GM19468 (cell line): ENCODE data around the gene TMEM269.

ENCODE experiments used
- ATAC-seq: cut with Tn5 transposase; IDR thresholded peaks from one replicate; pipeline ENCODE4 v1.9.1; 2021; ENCODE audit warnings: mild to moderate bottlenecking, moderate library complexity, moderate number of reproducible peaks; ENCODE audit not compliant: unreplicated experiment; ENCODE audit errors: extremely low read depth

Gene TMEM269

DNA sequence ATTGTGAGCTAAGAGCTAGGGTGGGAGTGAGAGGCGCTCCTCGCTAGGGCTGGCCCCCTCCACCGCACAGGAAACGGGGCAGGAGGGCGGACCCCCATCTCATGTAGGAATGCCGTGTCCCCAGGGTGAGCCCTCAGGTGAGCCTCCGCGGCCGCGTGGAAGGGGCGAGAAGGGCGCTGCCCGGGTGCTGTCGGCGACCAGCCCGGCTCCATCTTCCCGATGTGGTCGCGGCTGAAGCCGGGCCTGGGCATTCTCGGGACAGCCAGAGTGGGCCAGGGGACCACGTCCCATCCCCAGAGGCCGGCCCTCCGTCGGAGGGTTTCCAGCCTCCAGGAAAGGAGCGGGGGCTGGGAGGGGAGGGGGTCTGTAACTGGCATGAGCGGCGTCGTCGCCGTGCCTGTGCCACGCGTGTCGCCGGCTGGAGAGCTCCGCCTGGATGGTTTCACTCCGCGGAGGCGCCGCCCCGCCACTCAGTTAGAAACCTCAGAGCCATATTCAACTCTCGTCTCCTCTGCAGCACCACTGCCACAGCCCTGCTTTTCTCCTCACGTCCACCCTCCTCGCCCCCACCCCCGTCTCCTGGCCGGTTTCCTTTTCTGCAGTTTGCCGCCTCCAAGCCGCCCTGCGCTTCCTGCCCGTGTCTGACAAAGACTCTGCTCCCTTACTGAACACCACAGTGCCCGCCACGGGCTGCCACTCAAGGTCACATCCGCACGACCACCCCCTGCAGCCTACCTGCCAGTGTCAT, at the start of gene TMEM269:
TSS of gene TMEM269 (plus strand) at position 46 of the 748 bp plus-strand sequence. CDS start 4,903 bp downstream, outside the sequence.
- ATAC-seq: no peak

DNA sequence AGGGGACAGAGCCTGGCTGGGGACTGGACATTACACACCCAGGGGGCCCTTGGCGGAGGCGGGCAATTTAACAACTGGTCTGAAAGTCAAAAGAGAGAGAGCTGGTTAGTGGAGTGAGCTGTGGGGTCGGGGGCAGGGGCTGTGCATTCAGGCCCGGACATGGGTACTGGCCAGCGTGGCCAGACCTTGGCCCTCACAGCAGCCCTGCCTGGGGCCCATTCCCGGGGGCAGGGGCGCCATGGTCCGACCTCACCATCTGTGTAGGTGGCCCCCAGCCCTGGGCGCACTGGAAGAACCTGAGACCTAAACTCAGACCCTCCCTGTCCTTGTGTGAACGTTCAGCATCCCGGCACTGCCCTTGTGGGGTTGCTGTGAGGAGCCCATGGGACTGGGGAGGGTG, 49.7 kb upstream of the TMEM269 start:
- no peak for ATAC-seq

DNA sequence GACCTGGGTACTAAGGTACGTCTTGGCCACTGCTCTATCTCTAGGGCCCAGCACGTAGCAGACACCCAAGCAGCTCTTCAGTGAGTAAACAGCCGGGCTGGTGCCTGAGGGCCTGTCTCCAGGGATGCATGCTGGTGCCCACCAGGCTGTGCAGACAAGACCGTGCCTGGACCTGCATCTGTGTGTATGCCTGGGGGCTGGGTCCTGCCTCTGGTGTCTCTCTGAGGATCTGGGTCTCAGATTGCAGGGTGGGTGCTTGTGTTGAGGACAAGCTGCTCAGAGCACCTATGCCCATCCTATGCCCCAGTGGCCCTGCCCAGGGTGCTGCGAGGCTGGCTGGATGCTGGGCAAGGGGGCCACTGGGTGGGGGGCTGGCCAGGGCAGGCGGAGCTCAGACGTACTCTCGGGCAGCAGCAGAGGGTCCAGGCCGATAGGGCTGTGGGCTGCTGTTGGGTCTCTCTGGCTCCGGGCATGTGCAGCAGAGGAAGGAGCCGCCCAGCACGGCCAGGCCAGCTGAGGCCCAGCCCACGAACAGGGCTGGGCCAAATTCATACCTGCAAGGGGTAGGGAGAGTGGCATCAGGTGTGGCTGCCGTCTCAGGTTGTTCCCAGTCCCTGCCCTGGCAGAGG, 49.2 kb upstream of the TMEM269 start:
- ATAC-seq: no peak

DNA sequence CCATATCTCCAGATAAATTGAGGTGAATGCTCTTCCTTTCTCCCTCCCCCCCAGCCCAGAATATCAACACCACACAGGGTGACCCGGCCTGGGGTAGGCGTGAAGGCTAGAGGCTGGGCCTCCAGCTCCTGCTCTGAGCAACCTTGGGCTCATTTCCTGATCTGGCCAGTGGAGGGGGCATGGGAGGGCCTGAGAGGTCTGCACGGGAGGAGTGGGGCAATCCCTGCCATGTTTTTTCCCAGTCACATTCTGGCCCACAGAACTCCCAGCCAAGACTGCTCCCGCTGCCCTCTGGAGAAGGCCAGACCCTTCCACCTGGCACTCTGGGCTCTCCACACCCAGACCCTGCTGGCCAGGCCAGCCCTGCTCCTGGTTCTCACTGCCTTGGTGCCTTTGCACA, 48.6 kb upstream of the TMEM269 start:
- ATAC-seq: no peak

- no peak for ATAC-seq
These were observed 48.1 kb upstream of the TMEM269 start for GRCh38 chr1:42736571-42737200.

GRCh38 chr1:42737257-42737656, 47.5 kb upstream of the TMEM269 start:
- ATAC-seq: no peak

DNA sequence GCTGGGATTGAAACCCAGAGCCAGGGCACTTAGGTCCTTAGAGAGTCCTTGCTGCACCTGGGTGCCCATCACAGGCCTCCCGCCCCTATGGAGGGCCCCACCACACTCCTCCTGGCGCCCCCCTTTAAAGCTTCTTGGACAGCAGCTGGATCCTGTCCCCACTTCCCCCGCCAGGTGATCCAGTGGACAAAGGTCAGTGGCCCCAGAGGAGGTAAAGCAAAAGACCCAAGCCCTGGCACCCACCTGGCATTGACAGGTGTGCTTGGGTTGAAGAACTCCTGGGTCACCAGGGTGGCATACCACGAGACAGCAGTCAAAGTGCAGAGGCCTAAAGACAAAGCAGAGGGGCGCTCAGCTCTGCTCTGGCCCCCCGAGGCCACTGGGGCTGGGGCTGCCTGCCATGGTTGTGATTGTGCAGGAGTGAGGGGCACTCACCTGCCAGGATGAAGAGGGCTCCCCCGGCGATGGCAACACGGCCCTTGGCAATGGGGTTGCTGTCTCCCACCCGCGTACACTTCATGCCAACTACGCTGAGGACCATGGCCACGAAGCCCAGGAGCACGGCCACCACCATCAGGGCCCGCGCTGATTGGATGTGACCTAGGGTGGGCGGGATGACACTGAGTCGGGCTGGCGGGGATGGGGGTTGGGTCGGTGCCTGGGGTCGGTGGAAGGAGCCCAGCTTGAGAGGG, 46.7 kb upstream of the TMEM269 start:
- no peak for ATAC-seq

DNA sequence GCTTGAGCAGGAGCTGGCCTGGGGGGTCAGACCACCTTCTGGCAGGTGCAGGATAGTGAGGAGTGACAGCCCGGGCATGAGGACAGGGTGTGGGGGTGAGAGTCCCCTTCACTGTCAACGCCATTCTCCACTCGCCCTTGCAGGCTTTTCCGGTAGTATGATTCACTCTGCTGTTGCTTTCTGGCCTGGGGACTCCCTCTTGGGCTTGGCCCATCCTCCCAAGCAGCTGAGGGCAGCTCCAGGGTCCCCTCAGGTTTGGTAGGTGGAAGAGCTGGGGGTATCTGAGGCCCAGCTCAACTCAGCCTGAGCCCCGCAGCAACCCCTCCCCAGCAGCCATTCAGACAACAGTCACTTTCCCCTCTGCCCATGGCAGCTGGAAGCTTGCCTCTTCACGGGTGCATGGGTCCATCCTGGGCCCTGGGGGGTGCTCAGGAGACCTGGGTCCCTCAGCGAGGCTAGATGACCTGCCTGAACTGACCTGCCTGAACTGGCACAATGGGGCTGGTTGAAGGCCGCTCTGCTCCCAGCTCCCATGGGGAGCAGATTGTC, 46.0 kb upstream of the TMEM269 start:
- no peak for ATAC-seq

DNA sequence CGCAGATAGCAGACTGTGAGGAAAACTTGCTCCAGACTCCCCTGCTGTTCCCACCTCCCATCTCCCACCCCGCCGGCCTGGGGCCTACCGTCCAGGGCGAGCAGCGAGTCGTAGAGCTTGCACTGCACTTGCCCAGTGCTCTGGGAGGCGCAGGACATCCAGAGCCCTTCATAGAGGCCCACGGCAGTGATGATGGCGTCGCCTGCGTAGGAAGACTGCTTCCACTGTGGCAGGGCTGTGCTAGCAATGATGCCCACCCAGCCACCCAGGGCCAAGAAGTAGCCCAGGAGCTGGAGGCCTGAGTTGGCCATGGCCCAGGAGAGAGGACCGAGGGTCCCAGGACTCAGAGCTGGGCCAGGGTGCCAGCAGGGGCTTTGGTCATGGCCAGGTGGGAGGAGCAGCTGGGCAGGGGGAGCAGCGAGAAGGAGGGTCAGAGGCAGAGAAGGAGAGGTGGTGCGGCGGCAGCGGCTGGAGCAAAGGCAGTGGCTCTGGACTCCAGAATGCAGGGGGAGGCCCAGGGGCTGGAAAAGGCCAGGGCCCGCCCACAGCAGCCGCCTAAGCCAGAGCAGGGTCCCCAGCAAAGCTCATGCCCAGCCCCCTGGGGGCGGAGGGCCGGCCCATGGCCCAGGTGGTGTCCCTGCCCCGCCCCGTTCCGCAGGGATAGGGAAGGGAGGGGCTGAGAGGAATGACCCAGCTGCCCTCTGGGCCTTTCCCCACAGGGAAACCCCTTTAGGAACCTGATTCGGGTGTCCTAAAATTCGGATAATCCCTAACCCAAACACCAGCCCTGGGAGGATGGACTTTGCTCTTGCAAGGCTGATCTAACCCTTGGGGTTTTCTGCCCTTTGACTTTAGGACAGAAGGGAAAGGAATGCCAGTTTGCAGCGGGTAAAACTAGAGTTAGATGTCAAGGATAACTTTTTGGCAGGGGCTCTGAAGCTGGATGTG, 44.8 kb upstream of the TMEM269 start, which contains the start of gene CLDN19:
TSS of gene CLDN19 (minus strand) at position 484 of the 948 bp plus-strand sequence. CDS start at position 311, 173 bp downstream.
- ATAC-seq: no peak

GRCh38 chr1:42740851-42741580, 43.8 kb upstream of the TMEM269 start:
- ATAC-seq: no peak

GRCh38 chr1:42741706-42742105, 43.1 kb upstream of the TMEM269 start:
- no peak for ATAC-seq

DNA sequence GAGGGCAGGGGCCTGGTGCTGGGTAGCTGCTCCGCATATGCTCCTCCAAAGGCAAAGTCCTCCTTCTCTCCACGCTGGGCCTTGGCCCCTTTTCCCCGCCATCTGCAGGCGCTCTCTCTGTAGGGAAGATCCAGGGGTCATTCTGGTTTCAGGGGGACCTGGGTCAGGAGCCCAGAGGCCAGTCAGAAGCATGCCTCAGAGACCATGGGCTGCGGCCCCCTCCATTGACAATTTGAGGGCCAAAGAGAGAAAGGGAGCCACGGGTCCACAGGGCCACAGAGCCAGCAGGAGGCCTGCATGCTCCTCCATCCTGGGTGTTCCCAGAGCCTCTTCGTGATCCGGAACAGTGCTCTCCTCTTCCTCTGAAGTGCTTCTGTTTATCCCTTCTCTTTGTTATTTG, 42.6 kb upstream of the TMEM269 start:
- ATAC-seq: no peak

DNA sequence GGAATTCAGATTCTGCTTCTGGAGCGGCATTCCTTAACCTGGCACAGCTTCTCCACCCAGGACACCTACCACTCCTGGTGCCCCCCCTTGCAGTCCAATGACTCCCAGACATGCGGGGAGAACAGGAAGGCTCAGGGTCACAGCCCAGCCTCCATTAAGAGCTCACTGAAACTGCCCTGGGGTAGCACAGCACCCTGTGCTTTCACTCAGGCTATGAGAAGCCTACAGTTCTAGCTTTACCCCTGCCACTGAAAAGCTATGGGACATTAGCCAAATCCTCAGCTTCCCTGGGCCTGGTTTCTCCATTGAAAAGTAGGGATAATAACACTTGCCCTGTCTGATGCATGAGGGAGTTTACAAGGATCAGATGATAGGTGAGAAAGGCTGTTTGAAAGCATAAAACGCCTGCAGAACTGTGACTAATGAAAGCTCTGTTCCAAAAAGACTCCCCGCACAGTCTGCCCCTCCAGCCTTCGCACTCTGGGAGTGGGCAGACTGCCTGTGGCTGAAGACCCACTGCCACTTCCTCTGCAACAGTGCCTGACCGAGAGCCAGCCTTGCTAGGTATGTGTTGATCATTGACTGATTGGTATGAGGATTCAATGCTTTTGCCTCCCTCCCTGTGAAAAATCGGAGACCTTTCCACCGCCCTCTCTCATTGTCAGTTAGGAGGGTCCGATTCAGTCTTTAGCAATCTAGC, 42.0 kb upstream of the TMEM269 start:
- no peak for ATAC-seq

GRCh38 chr1:42743317-42744147, 41.3 kb upstream of the TMEM269 start:
- ATAC-seq: no peak

DNA sequence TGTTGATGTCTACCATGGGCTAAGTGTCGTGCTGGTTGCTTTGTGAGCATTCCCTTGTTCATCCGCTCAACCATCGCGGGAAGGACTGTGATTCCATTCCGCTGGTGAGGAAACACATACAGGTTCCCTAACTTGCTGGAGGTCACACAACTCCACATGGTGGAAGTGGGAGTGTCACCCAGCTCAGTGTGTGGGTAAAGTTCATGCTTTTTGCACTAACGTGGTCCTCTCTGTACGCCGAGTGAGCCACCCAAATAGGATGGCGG, 40.7 kb upstream of the TMEM269 start:
- no peak for ATAC-seq

DNA sequence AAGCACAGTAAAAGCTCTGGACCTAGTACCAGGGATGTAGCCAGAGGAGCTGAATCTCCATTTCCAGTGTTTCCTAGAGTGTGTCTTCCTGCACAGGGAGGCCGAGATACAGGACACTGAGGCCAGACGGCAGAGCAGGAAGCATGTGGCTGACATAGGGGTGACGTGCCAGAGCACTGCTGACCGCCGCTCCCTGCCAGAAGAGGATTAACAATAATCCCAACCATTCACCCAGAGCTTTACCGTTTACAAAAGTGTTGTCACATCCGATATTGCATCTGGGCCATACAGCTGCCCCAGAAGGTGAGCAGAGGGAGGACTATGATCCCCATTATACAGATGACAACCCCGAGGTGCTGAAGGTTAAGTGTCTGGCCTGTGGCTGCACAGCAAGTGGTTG, 38.9 kb upstream of the TMEM269 start:
- ATAC-seq: no peak

DNA sequence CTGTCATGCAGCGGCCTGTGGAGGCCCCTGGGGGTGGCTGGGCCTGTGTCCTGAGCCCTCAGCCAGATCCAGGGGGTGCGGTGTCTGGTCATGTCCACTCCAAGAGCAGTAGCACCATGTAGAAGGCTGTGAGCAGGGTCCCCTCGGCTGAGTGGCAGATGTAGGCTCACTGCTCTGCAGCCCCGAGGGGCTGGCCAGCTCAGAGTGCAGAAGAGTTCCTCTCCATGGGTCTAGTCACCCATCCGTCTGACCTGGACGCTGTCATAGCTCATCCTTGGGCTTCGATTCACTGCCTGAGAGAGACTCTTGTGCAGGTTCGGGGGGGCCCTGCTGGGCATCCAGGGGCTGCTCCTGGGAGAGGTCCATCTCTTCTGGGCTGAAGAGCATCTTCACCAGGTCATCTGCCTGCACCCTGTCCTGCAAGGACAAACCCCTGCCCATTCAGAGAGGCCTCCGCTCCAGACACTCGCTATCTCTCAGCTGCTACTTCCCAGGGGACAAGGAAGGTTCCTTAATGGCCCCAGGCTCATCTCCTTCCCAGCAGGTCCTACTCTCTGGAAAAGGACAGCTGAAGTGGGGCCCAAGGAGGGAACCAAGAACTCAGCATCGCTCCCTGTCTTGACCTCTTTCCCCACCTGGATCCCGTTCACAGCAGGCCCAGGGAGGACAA, 38.2 kb upstream of the TMEM269 start:
- no peak for ATAC-seq
